K562 (cell line): ENCODE measurements around the gene TENM4. TPM values are rescaled to one million over a fixed set of nuclear protein-coding genes. Genes with fewer than 3 reads are reported as not detected.

Experiments used
- ATAC-seq: fragments of 200-7000 bp; cut with Tn5 transposase; 3 replicates; pipeline ENCODE4 v1.9.1; 2020; ENCODE audit warnings: moderate library complexity
- BruUV-seq: library from RNA; stranded (reverse); fragments of 400-500 nt; replicated peaks from 2 replicates; lab custom pipeline; 2021; lab: Mats Ljungman, UMichigan
- CTCF ChIA-PET: fragments of 300-600 bp; formaldehyde crosslinking; extraction: SDS; loops from one replicate; lab custom pipeline; 2021; ENCODE audit warnings: low intra/inter-chr PET ratio; lab: Yijun Ruan, JAX
- POLR2A ChIA-PET: fragments of 300-600, 350-650 bp; sonication (Branson Sonifier 250); formaldehyde crosslinking; extraction: SDS; loops from one replicate; lab custom pipeline; 2021; ENCODE audit warnings: antibody characterized with exemption, inconsistent platforms; lab: Yijun Ruan, JAX
- DNase-seq, 4 experiments: peaks; one replicate each; pipeline versions ENCODE4 v3.0.0 to v3.0.0-alpha.2; 2011 to 2018; ENCODE audit warnings: low spot score in 3 of 4, mixed read lengths in 3 of 4; ENCODE audit errors: extremely low read depth in 1 of 4
- FAIRE-seq: peaks from 2 replicates; lab custom pipeline; 2011; peaks lifted over from hg19 to GRCh38; lab: Jason Lieb, UNC
- H2AFZ ChIP-seq: 2 replicates; pipeline ENCODE4 v1.6.0; 2011; ENCODE audit warnings: low read depth, low read length, control low read depth, inconsistent platforms
- H3K27ac ChIP-seq: fragments of 200-600 bp; 3 replicates; pipeline ENCODE4 v1.8.0; 2011; ENCODE audit warnings: low read depth, mild to moderate bottlenecking, control low read depth, inconsistent platforms, low read length, moderate library complexity, mixed read lengths; ENCODE audit errors: extremely low read depth
- H3K27me3 ChIP-seq, 2 experiments: fragments of 300-600 bp in 1 of 2; 2 replicates in 1 of 2; 3 replicates in 1 of 2; pipeline versions ENCODE4 v1.6.0 to v1.8.0; 2011; ENCODE audit warnings: inconsistent platforms in 2 of 2, low read length in 2 of 2, mild to moderate bottlenecking in 1 of 2, mixed read lengths in 1 of 2, moderate library complexity in 1 of 2; ENCODE audit not compliant: control insufficient read depth in 2 of 2, insufficient read depth in 2 of 2
- H3K36me3 ChIP-seq: fragments of 300-600 bp; 3 replicates; pipeline ENCODE4 v1.8.0; 2011; ENCODE audit warnings: mild to moderate bottlenecking, low read length, inconsistent platforms; ENCODE audit not compliant: control insufficient read depth, insufficient read depth
- H3K4me1 ChIP-seq, 2 experiments: fragments of 200-600 bp in 1 of 2; replicated peaks in 1 of 2; 2 replicates in 1 of 2; 3 replicates in 1 of 2; pipeline versions ENCODE4 v1.5.1 to v1.8.0; 2011; ENCODE audit warnings: inconsistent platforms in 2 of 2, low read length in 2 of 2, mild to moderate bottlenecking in 1 of 2, mixed read lengths in 1 of 2, moderate library complexity in 1 of 2; ENCODE audit not compliant: control insufficient read depth in 2 of 2, insufficient read depth in 2 of 2
- H3K4me2 ChIP-seq: 2 replicates; pipeline ENCODE4 v1.6.1; 2011; ENCODE audit warnings: low read length, control low read depth, inconsistent platforms, mixed read lengths; ENCODE audit not compliant: insufficient read depth
- H3K4me3 ChIP-seq: fragments of 200-600 bp; sonication (generic), shearing (Covaris generic); 2 replicates; pipeline ENCODE4 v1.5.1; 2016; ENCODE audit warnings: control low read depth, inconsistent platforms
- H3K79me2 ChIP-seq: fragments of 200-600 bp; 3 replicates; pipeline ENCODE4 v1.8.0; 2011; ENCODE audit warnings: low read length, inconsistent platforms; ENCODE audit not compliant: control insufficient read depth, insufficient read depth
- H3K9ac ChIP-seq, 2 experiments: 2 replicates each; pipeline versions ENCODE4 v1.6.0 to v1.6.1; 2011; ENCODE audit warnings: low read depth in 2 of 2, low read length in 2 of 2, control low read depth in 1 of 2, inconsistent platforms in 1 of 2, mild to moderate bottlenecking in 1 of 2, mixed read lengths in 1 of 2; ENCODE audit not compliant: insufficient read depth in 1 of 2
- H3K9me1 ChIP-seq: one replicate; pipeline ENCODE4 v1.6.0; 2011; ENCODE audit warnings: inconsistent platforms, mild to moderate bottlenecking, low read length, moderate library complexity; ENCODE audit not compliant: control insufficient read depth, insufficient read depth
- H3K9me3 ChIP-seq: replicated peaks from 2 replicates; pipeline ENCODE4 v1.5.1; 2011; ENCODE audit warnings: low read depth, low read length, inconsistent platforms; ENCODE audit not compliant: control insufficient read depth, insufficient read depth
- H4K20me1 ChIP-seq: replicated peaks from 2 replicates; pipeline ENCODE4 v1.6.1; 2011; ENCODE audit warnings: low read length, inconsistent platforms, mixed read lengths; ENCODE audit not compliant: control insufficient read depth, insufficient read depth
- ARID3B ChIP-seq: fragments of 250-450 bp; sonication (Bioruptor Pico); IDR thresholded peaks from 2 replicates; pipeline ENCODE4 v1.4.0; 2020; ENCODE audit warnings: borderline replicate concordance
- BCOR ChIP-seq: fragments of 450-650 bp; IDR thresholded peaks from 2 replicates; pipeline ENCODE4 v1.6.1; 2016
- GABPA ChIP-seq: fragments of 200-800 bp; sonication (Bioruptor generic); conservative IDR thresholded peaks from 2 replicates; pipeline ENCODE4 v1.6.1; 2016; ENCODE audit warnings: low read depth, missing genetic modification characterization, missing compliant biosample characterization
- IRF2 ChIP-seq: sonication (generic); formaldehyde crosslinking; IDR thresholded peaks from 2 replicates; pipeline ENCODE4 v1.8.1; 2022; ENCODE audit warnings: mild to moderate bottlenecking, missing genetic modification reagents
- KLF1 ChIP-seq: fragments of 450-650 bp; IDR thresholded peaks from 2 replicates; pipeline ENCODE4 v1.6.1; 2016; ENCODE audit warnings: missing genetic modification characterization, missing compliant biosample characterization
- KLF6 ChIP-seq: fragments of 250-450 bp; sonication (Bioruptor Pico); IDR thresholded peaks from 2 replicates; pipeline ENCODE4 v1.4.0; 2020; ENCODE audit warnings: mild to moderate bottlenecking, moderate library complexity, borderline replicate concordance
- PHB ChIP-seq: fragments of 250-450 bp; sonication (Bioruptor Pico); IDR thresholded peaks from 2 replicates; pipeline ENCODE4 v1.5.0; 2021
- PPARD ChIP-seq: fragments of 250-450 bp; sonication (Bioruptor Pico); IDR thresholded peaks from 2 replicates; pipeline ENCODE4 v1.8.0; 2022; ENCODE audit warnings: inconsistent platforms, mild to moderate bottlenecking, moderate library complexity
- RAD21 ChIP-seq, 2 experiments: fragments of 250-450 bp in 1 of 2; fragments of 450-650 bp in 1 of 2; sonication (Bioruptor Pico) in 1 of 2; formaldehyde crosslinking in 1 of 2; IDR thresholded peaks in 1 of 2; conservative IDR thresholded peaks in 1 of 2; 2 replicates each; pipeline versions ENCODE4 v1.4.0 to v1.8.0; 2020 to 2022; ENCODE audit warnings: mild to moderate bottlenecking in 2 of 2, moderate library complexity in 1 of 2
- RCOR1 ChIP-seq, 2 experiments: IDR thresholded peaks; 2 replicates each; pipeline ENCODE4 v1.6.1; 2012; ENCODE audit warnings: low read depth in 2 of 2, low read length in 2 of 2, borderline replicate concordance in 1 of 2, improper control_type of control experiment in 1 of 2
- ZNF695 ChIP-seq: fragments of 450-650 bp; formaldehyde crosslinking; IDR thresholded peaks from 2 replicates; pipeline ENCODE4 v1.4.0; 2020; ENCODE audit warnings: mild to moderate bottlenecking, moderate library complexity
- ZNF77 ChIP-seq: fragments of 250-450 bp; sonication (Bioruptor Pico); IDR thresholded peaks from 2 replicates; pipeline ENCODE4 v1.5.0; 2020
- ZNF830 ChIP-seq: fragments of 250-450 bp; sonication (Bioruptor Pico); IDR thresholded peaks from 2 replicates; pipeline ENCODE4 v1.5.0; 2021; ENCODE audit warnings: mild to moderate bottlenecking
- WGBS: fragments of 100-300 bp; shearing (Covaris generic); methylation state at CpG from one replicate; pipeline ENCODE4 v1.1.6; 2016; ENCODE audit warnings: low coverage, mixed read lengths; ENCODE audit not compliant: insufficient coverage; ENCODE audit errors: missing lambda C conversion rate; 5-methylcytosine and 5-hydroxymethylcytosine counted together
- in situ Hi-C: fragments of 300-500 bp; cut with MboI; formaldehyde crosslinking; loops from 4 replicates; pipeline ENCODE4 v1.15.0; 2018; ENCODE audit warnings: inconsistent platforms, mixed read lengths
- intact Hi-C: fragments of 100-400 bp; cut with micrococcal nuclease; formaldehyde crosslinking; loops from 2 replicates; pipeline ENCODE4 v1.14.2; 2022
- polyA plus RNA-seq, 8 experiments: library from polyadenylated mRNA; depleted of rRNA in 4 of 8; stranded (reverse) in 5 of 8; unstranded in 3 of 8; fragments of >200 nt; fragmentation: Nextera tagmentation in 2 of 8; fragmentation: Illumina TruSeq in 1 of 8; extraction: Ambion mirVana in 2 of 8; extraction: Trizol in 1 of 8; gene quantifications; 2 replicates each; pipeline versions ENCODE4 v1.2.1 to v1.2.3, GENCODE V29; 2011 to 2014; ENCODE audit warnings: inconsistent platforms in 1 of 8, missing spikeins in 1 of 8
- total RNA-seq, 7 experiments: library from RNA; depleted of rRNA in 6 of 7; stranded (reverse); fragments of >200 nt in 6 of 7; fragmentation: Illumina TruSeq in 2 of 7; extraction: Trizol in 2 of 7; gene quantifications; 2 replicates each; pipeline versions ENCODE4 v1.2.1 to v1.2.3, GENCODE V29; 2011 to 2021; ENCODE audit warnings: low replicate concordance in 1 of 7
- TF ChIP-seq, protein P1 (sequence below), 3 experiments: fragments of 200-800 bp in 1 of 3; sonication (Bioruptor generic) in 1 of 3; sonication (generic) in 1 of 3; formaldehyde crosslinking in 1 of 3; IDR thresholded peaks; 2 replicates each; pipeline versions ENCODE4 v1.6.1 to v1.8.0; 2016 to 2022; ENCODE audit warnings: mild to moderate bottlenecking in 2 of 3, missing compliant biosample characterization in 2 of 3, missing genetic modification characterization in 2 of 3, missing genetic modification reagents in 1 of 3

The TENM4 gene
- total and polyA plus RNA-seq, 9 of the 15 experiments (the other 6 are each of a cell fraction or from before 2014, with no cell fraction given): 0.16 TPM; not detected in 8

DNA sequence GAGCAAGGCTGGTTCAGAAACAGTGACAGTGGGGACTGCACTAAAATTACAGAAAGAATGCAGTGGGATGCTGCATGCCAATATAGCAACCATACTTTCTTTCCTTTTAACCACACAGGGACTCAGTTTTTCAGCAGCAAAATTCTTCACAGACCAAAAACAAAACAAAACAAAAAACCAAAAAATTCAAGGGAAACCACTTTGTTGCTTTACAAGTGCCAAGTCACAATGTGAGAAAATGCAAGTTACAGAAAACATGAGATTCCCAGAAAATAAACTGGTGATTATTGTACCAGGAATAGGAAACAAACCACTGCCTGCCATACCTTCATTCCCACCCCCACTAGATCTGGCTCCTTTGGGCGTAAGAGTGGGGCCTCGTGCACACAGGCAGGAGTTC is 52.6 kb downstream of the TENM4 start:
- no peak for FAIRE-seq
- WGBS: 5% methylated on average over 2 of the region's 2 CpGs
- Histone ChIP-seq H3K9me1 (no peaks in the 10 kb centered on the region), H3K4me1 (no peaks in the 10 kb centered on the region), H3K4me2 (no peak overlapping the region), H3K27me3 (no peaks in the 10 kb centered on the region), H3K9me3 (no peaks in the 10 kb centered on the region), H3K79me2 (no peaks in the 10 kb centered on the region), H3K4me3 (no peak overlapping the region), H4K20me1 (no peaks in the 10 kb centered on the region), H3K36me3 (no peaks in the 10 kb centered on the region), H3K9ac (no peak overlapping the region), H2AFZ (no peak overlapping the region), H3K27ac (no peak overlapping the region)
- no peak for DNase-seq
- ATAC-seq: no peak
- ChIA-PET CTCF (no interaction called here), POLR2A (no interaction called here)
- no TSS peak for BruUV-seq
- intact Hi-C loops: no loop called here
- in situ Hi-C loops: no loop called here
- TF ChIP-seq, protein P1, sequence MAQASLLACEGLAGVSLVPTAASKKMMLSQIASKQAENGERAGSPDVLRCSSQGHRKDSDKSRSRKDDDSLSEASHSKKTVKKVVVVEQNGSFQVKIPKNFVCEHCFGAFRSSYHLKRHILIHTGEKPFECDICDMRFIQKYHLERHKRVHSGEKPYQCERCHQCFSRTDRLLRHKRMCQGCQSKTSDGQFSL (CRISPR knock-in tag; IDR thresholded peaks at IDR 0.05): no peak
- TF ChIP-seq, protein P1 (tag; IDR thresholded peaks at IDR 0.05): no peak
- TF ChIP-seq ZNF695 (CRISPR knock-in tag) (no peak), ZNF830 (CRISPR knock-in tag) (no peak), ZNF77 (CRISPR knock-in tag) (no peak), RAD21 (CRISPR knock-in tag; conservative IDR thresholded peaks at IDR 0.05 in 1 of 2, IDR thresholded peaks at IDR 0.05 in 1 of 2) (no peak), KLF1 (tag) (no peak), GABPA (tag) (no peak), PPARD (CRISPR knock-in tag) (no peak), ARID3B (CRISPR knock-in tag) (no peak), PHB (CRISPR knock-in tag) (no peak), KLF6 (CRISPR knock-in tag) (no peak), BCOR (no peak), IRF2 (CRISPR knock-in tag) (no peak), RCOR1 (IDR thresholded peaks at IDR 0.05; ENCODE audit: borderline replicate concordance in 1 of 2, low read depth in 2 of 2, low read length in 2 of 2) (no peak)
- TF ChIP-seq, all 486 proteins: peak for 0
